HepG2 (cell line): ENCODE results near the gene ZNF607. TPM values are rescaled to one million over a fixed set of nuclear protein-coding genes. Genes with fewer than 3 reads are reported as not detected.
A peak's percentile ranks its signal among the peaks of the same experiment; 100 is the strongest.

ENCODE experiments used
- ARNT2 ChIP-seq: sonication (generic); formaldehyde crosslinking; IDR thresholded peaks from 2 replicates; pipeline ENCODE4 v1.8.0; 2022; ENCODE audit warnings: mild to moderate bottlenecking, low read depth, missing genetic modification reagents, moderate library complexity
- CC2D1A ChIP-seq: sonication (generic); formaldehyde crosslinking; IDR thresholded peaks from 2 replicates; pipeline ENCODE4 v1.8.1; 2023; ENCODE audit warnings: mild to moderate bottlenecking, missing genetic modification reagents
- EED ChIP-seq: sonication (generic); formaldehyde crosslinking; IDR thresholded peaks from 2 replicates; pipeline ENCODE4 v1.5.0; 2020; ENCODE audit warnings: mild to moderate bottlenecking, missing genetic modification reagents
- GATAD1 ChIP-seq: IDR thresholded peaks from 2 replicates; pipeline ENCODE4 v1.6.1; 2016; ENCODE audit warnings: missing genetic modification reagents, missing compliant biosample characterization
- KAT8 ChIP-seq: IDR thresholded peaks from 2 replicates; pipeline ENCODE4 v1.6.1; 2016; ENCODE audit warnings: missing genetic modification reagents, missing compliant biosample characterization
- KLF16 ChIP-seq, 2 experiments: sonication (generic) in 1 of 2; formaldehyde crosslinking in 1 of 2; IDR thresholded peaks; 2 replicates each; pipeline versions ENCODE4 v1.6.1 to v1.8.0; 2016 to 2023; ENCODE audit warnings: missing genetic modification reagents in 2 of 2, missing compliant biosample characterization in 1 of 2
- NCOA2 ChIP-seq: sonication (generic); formaldehyde crosslinking; IDR thresholded peaks from 2 replicates; pipeline ENCODE4 v1.8.0; 2022; ENCODE audit warnings: inconsistent platforms
- NFYC ChIP-seq: IDR thresholded peaks from 2 replicates; pipeline ENCODE4 v1.6.1; 2016; ENCODE audit warnings: missing genetic modification reagents, missing compliant biosample characterization
- NR2F6 ChIP-seq, 2 experiments: IDR thresholded peaks; 2 replicates each; pipeline ENCODE4 v1.6.1; 2016; ENCODE audit warnings: antibody characterized with exemption in 1 of 2, mild to moderate bottlenecking in 1 of 2
- PHF20 ChIP-seq: sonication (generic); formaldehyde crosslinking; IDR thresholded peaks from 2 replicates; pipeline ENCODE4 v1.5.0; 2020; ENCODE audit warnings: mild to moderate bottlenecking, missing genetic modification reagents
- PHF21A ChIP-seq: sonication (generic); formaldehyde crosslinking; IDR thresholded peaks from 2 replicates; pipeline ENCODE4 v1.5.0; 2020; ENCODE audit warnings: mild to moderate bottlenecking, missing genetic modification reagents
- POGZ ChIP-seq: sonication (generic); formaldehyde crosslinking; IDR thresholded peaks from 2 replicates; pipeline ENCODE4 v1.4.0; 2020; ENCODE audit warnings: mild to moderate bottlenecking, missing genetic modification reagents
- POLR2G ChIP-seq: fragments of 200-400 bp; formaldehyde crosslinking; IDR thresholded peaks from 2 replicates; pipeline ENCODE4 v1.6.1; 2018; ENCODE audit warnings: mild to moderate bottlenecking, low read depth, low read length, moderate library complexity
- ZBTB8A ChIP-seq: sonication (generic); formaldehyde crosslinking; IDR thresholded peaks from 2 replicates; pipeline ENCODE4 v1.4.0; 2020; ENCODE audit warnings: mild to moderate bottlenecking, low read depth, missing genetic modification reagents, borderline replicate concordance
- ZNF143 ChIP-seq: sonication (generic); formaldehyde crosslinking; IDR thresholded peaks from 2 replicates; pipeline ENCODE4 v1.4.0; 2020; ENCODE audit warnings: missing genetic modification reagents
- ZNF230 ChIP-seq: sonication (generic); formaldehyde crosslinking; IDR thresholded peaks from 2 replicates; pipeline ENCODE4 v1.4.0; 2020; ENCODE audit warnings: mild to moderate bottlenecking, missing genetic modification reagents
- ZNF337 ChIP-seq: sonication (generic); formaldehyde crosslinking; IDR thresholded peaks from 2 replicates; pipeline ENCODE4 v1.5.1; 2020; ENCODE audit warnings: missing genetic modification reagents, low read depth, mild to moderate bottlenecking, borderline replicate concordance
- ZNF550 ChIP-seq: sonication (generic); formaldehyde crosslinking; IDR thresholded peaks from 2 replicates; pipeline ENCODE4 v1.4.0; 2020; ENCODE audit warnings: mild to moderate bottlenecking, missing genetic modification reagents, borderline replicate concordance
- ZNF552 ChIP-seq: sonication (generic); formaldehyde crosslinking; IDR thresholded peaks from 2 replicates; pipeline ENCODE4 v1.9.0; 2022; ENCODE audit warnings: missing genetic modification reagents, mild to moderate bottlenecking, borderline replicate concordance
- ZNF7 ChIP-seq: IDR thresholded peaks from 2 replicates; pipeline ENCODE4 v1.6.1; 2016; ENCODE audit warnings: missing biosample characterization, missing genetic modification reagents
- ZNF883 ChIP-seq: sonication (generic); formaldehyde crosslinking; IDR thresholded peaks from 2 replicates; pipeline ENCODE4 v1.5.1; 2020; ENCODE audit warnings: mild to moderate bottlenecking, missing genetic modification reagents; ENCODE audit errors: not compliant biosample characterization
- polyA plus RNA-seq, 8 experiments: library from polyadenylated mRNA; depleted of rRNA in 3 of 8; stranded (reverse) in 7 of 8; unstranded in 1 of 8; fragments of >200 nt; fragmentation: Illumina TruSeq in 4 of 8; extraction: Trizol in 4 of 8; gene quantifications; 2 replicates each; pipeline versions ENCODE4 v1.2.1 to v1.2.3, GENCODE V29; 2011 to 2016; ENCODE audit warnings: low read depth in 4 of 8, missing spikeins in 1 of 8, mixed read lengths in 1 of 8; ENCODE audit not compliant: insufficient read depth in 1 of 8
- total RNA-seq, 5 experiments: library from RNA; depleted of rRNA; stranded (reverse); fragments of >200 nt; fragmentation: Illumina TruSeq; extraction: Trizol; gene quantifications; 2 replicates each; pipeline ENCODE4 v1.2.3, GENCODE V29; 2016; ENCODE audit warnings: low read depth in 1 of 5
- TF ChIP-seq, protein P1 (sequence below): sonication (generic); formaldehyde crosslinking; IDR thresholded peaks from 2 replicates; pipeline ENCODE4 v1.5.0; 2020; ENCODE audit warnings: missing genetic modification reagents, mild to moderate bottlenecking, borderline replicate concordance
- TF ChIP-seq, protein P2 (sequence below): sonication (generic); formaldehyde crosslinking; IDR thresholded peaks from 2 replicates; pipeline ENCODE4 v1.4.0; 2020; ENCODE audit warnings: mild to moderate bottlenecking, missing genetic modification reagents
- TF ChIP-seq, protein P3 (sequence below): sonication (generic); formaldehyde crosslinking; IDR thresholded peaks from 2 replicates; pipeline ENCODE4 v1.5.1; 2020; ENCODE audit warnings: missing genetic modification reagents, mild to moderate bottlenecking, borderline replicate concordance

ZNF607 gene
- total and polyA plus RNA-seq, 2 of the 13 experiments (the other 11 are each of a cell fraction or from before 2014, with no cell fraction given) = 3.8 to 8.3 TPM

DNA sequence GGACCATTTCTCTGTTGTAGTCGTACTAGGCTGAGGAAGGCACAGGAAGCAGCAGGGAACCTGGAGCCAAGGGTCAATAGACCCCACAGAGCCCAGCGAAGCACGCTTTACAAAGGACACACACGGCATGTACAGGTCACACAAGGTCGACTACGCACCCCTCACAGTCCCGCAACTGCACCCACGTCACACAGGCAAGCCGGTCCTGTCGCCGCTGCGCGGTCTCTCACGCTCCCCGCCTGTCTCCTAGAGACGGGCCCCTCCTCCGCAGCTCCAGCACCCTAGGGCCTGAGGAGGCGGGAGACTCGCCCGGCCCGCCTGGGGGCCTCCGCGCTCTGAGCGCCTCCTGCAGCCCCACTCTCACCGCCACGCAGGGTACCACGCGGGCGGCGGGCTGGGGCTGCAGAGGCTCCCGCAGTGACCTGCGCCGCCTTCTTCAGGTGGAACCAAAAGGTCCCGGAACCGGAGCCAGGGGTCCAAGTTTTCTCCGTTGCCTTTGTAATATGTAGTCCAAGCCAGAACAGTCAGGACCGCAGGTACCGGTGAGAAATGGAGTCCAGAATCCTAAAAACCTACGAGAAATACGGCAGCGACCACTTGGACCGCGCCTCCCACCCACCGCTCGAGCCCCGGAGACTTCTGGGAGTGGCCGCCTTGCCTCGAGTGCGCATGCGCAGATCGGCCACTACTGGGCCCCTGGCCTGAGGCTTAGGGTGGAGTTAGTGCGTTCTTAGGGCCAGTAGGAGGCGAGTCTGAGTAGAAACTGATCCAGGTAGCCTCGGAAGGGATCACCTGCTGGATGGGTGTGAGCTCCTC lies at the start of gene ZNF607 (continued):
- TF ChIP-seq, protein P1, sequence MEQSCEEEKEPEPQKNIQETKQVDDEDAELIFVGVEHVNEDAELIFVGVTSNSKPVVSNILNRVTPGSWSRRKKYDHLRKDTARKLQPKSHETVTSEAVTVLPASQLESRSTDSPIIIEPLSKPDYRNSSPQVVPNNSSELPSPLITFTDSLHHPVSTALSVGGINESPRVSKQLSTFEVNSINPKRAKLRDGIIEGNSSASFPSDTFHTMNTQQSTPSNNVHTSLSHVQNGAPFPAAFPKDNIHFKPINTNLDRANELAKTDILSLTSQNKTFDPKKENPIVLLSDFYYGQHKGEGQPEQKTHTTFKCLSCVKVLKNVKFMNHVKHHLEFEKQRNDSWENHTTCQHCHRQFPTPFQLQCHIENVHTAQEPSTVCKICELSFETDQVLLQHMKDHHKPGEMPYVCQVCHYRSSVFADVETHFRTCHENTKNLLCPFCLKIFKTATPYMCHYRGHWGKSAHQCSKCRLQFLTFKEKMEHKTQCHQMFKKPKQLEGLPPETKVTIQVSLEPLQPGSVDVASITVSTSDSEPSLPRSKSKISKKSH (CRISPR knock-in tag) = no peak; the same call in 1 of the 2 replicates
- TF ChIP-seq ZBTB8A (CRISPR knock-in tag) (no peak), ZNF7 (no peak), ZNF337 (CRISPR knock-in tag) (peak; percentile 67; the same call in 1 of the 2 replicates), CC2D1A (CRISPR knock-in tag) (no peak), ZNF883 (peak; percentile 86), ZNF230 (CRISPR knock-in tag) (peak; percentile 68; the same call in 1 of the 2 replicates), PHF20 (CRISPR knock-in tag) (peak; percentile 66; the same call in 1 of the 2 replicates), ZNF552 (CRISPR knock-in tag) (no peak), PHF21A (CRISPR knock-in tag) (peak; percentile 55; the same call in 1 of the 2 replicates), POLR2G (peak; percentile 95), GATAD1 (CRISPR knock-in tag) (peak; percentile 65; the same call in 1 of the 2 replicates), NR2F6 (IDR thresholded peaks at IDR 0.05) (0 out of 2 replicates have a peak, but pooled peaks have one; percentile 13), NR2F6 (CRISPR knock-in tag; IDR thresholded peaks at IDR 0.05) (no peak), NFYC (CRISPR knock-in tag) (no peak), ARNT2 (no peak; the same call in 1 of the 2 replicates), EED (CRISPR knock-in tag) (0 out of 2 replicates have a peak, but pooled peaks have one; percentile 19), POGZ (CRISPR knock-in tag) (peak; percentile 31; the same call in 1 of the 2 replicates), NCOA2 (no peak), KAT8 (CRISPR knock-in tag) (peak; percentile 44; the same call in 1 of the 2 replicates), KLF16 (CRISPR knock-in tag; IDR thresholded peaks at IDR 0.05) (no peak; a peak in 1 of 4 replicates), ZNF550 (CRISPR knock-in tag) (no peak), ZNF143 (peak; percentile 87)
- TF ChIP-seq, protein P2, sequence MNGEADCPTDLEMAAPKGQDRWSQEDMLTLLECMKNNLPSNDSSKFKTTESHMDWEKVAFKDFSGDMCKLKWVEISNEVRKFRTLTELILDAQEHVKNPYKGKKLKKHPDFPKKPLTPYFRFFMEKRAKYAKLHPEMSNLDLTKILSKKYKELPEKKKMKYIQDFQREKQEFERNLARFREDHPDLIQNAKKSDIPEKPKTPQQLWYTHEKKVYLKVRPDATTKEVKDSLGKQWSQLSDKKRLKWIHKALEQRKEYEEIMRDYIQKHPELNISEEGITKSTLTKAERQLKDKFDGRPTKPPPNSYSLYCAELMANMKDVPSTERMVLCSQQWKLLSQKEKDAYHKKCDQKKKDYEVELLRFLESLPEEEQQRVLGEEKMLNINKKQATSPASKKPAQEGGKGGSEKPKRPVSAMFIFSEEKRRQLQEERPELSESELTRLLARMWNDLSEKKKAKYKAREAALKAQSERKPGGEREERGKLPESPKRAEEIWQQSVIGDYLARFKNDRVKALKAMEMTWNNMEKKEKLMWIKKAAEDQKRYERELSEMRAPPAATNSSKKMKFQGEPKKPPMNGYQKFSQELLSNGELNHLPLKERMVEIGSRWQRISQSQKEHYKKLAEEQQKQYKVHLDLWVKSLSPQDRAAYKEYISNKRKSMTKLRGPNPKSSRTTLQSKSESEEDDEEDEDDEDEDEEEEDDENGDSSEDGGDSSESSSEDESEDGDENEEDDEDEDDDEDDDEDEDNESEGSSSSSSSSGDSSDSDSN (CRISPR knock-in tag) = peak; percentile 86
- TF ChIP-seq, protein P3, sequence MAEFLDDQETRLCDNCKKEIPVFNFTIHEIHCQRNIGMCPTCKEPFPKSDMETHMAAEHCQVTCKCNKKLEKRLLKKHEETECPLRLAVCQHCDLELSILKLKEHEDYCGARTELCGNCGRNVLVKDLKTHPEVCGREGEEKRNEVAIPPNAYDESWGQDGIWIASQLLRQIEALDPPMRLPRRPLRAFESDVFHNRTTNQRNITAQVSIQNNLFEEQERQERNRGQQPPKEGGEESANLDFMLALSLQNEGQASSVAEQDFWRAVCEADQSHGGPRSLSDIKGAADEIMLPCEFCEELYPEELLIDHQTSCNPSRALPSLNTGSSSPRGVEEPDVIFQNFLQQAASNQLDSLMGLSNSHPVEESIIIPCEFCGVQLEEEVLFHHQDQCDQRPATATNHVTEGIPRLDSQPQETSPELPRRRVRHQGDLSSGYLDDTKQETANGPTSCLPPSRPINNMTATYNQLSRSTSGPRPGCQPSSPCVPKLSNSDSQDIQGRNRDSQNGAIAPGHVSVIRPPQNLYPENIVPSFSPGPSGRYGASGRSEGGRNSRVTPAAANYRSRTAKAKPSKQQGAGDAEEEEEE (CRISPR knock-in tag) = 0 out of 2 replicates have a peak, but pooled peaks have one; percentile 48
